T-helper 1 cell (primary cell): ENCODE data around the gene PSENEN.

Experiments
- DNase-seq, 5 donors: peaks; one replicate each; pipeline ENCODE4 v3.0.0-alpha.2; 2012 to 2020

Gene PSENEN

GRCh38 chr19:35774274-35775045 is 29.0 kb downstream of the PSENEN start:
- DNase-seq = no peak

GRCh38 chr19:35775046-35775297 is 29.5 kb downstream of the PSENEN start:
- no peak for DNase-seq

GRCh38 chr19:35775298-35776101 is 30.0 kb downstream of the PSENEN start, which contains the start of gene ARHGAP33:
TSS of gene ARHGAP33 (plus strand) at chr19:35775564. CDS start at chr19:35775659, 95 bp downstream.
- peak; percentile 96 to 99 (median 97) for DNase-seq

- no peak for DNase-seq
Observed at GRCh38 chr19:35776102-35776788, 30.8 kb downstream of the PSENEN start.

- no peak for DNase-seq
Observed at GRCh38 chr19:35777086-35777841, 31.8 kb downstream of the PSENEN start.

- no peak for DNase-seq
Observed at GRCh38 chr19:35777961-35778360, 32.5 kb downstream of the PSENEN start.

GRCh38 chr19:35779033-35779432 is 33.6 kb downstream of the PSENEN start:
- no peak for DNase-seq

- DNase-seq = no peak
Observed at GRCh38 chr19:35780058-35780457, 34.6 kb downstream of the PSENEN start.

GRCh38 chr19:35780717-35781116 is 35.3 kb downstream of the PSENEN start:
- no peak for DNase-seq

GRCh38 chr19:35781650-35782049 is 36.2 kb downstream of the PSENEN start:
- no peak for DNase-seq

GRCh38 chr19:35782589-35782988 is 37.1 kb downstream of the PSENEN start:
- no peak for DNase-seq

- DNase-seq = no peak
Observed at GRCh38 chr19:35783469-35784434, 38.3 kb downstream of the PSENEN start.

GRCh38 chr19:35784503-35785338 is 39.3 kb downstream of the PSENEN start:
- no peak for DNase-seq

- DNase-seq = no peak
Observed at GRCh38 chr19:35785339-35785627, 39.8 kb downstream of the PSENEN start.

GRCh38 chr19:35786299-35787160 is 41.1 kb downstream of the PSENEN start:
- DNase-seq = no peak

- no peak for DNase-seq
Observed at GRCh38 chr19:35787227-35787799, 41.9 kb downstream of the PSENEN start.

GRCh38 chr19:35788205-35788960 is 42.9 kb downstream of the PSENEN start:
- no peak for DNase-seq

- DNase-seq = no peak
Observed at GRCh38 chr19:35789195-35789977, 43.9 kb downstream of the PSENEN start.
